IMR-90 (cell line): ENCODE results near the gene PANK3. TPM values are rescaled to one million over a fixed set of nuclear protein-coding genes. Genes with fewer than 3 reads are reported as not detected.

Experiments used
- ATAC-seq: fragments of 200-7000 bp; cut with Tn5 transposase; 2 replicates; pipeline ENCODE4 v1.9.1; 2020; ENCODE audit warnings: low read depth, mild to moderate bottlenecking, moderate library complexity
- Bru-seq: library from RNA; stranded (reverse); fragments of 400-500 nt; gene quantifications from one replicate; lab custom pipeline; 2021; lab: Mats Ljungman, UMichigan
- BruChase-seq, 2 experiments: library from RNA; stranded (reverse); fragments of 400-500 nt; gene quantifications; one replicate each; lab custom pipeline; 2021; lab: Mats Ljungman, UMichigan
- BruUV-seq: library from RNA; stranded (reverse); fragments of 400-500 nt; replicated peaks from 2 replicates; lab custom pipeline; 2021; lab: Mats Ljungman, UMichigan
- CTCF ChIA-PET: fragments of 300-600 bp; formaldehyde crosslinking; extraction: SDS; loops from one replicate; lab custom pipeline; 2021; ENCODE audit warnings: antibody characterized with exemption; lab: Yijun Ruan, JAX
- POLR2A ChIA-PET: fragments of 300-600 bp; sonication (Branson Sonifier 250); formaldehyde crosslinking; loops from one replicate; lab custom pipeline; 2022; ENCODE audit warnings: antibody characterized with exemption; ENCODE audit not compliant: unreplicated experiment; lab: Charles Lee
- DNase-seq: peaks from one replicate; pipeline ENCODE4 v3.0.0; 2013
- H2AFZ ChIP-seq: replicated peaks from 2 replicates; pipeline ENCODE3; 2013; ENCODE audit warnings: low read length, mild to moderate bottlenecking; ENCODE audit not compliant: poor library complexity
- H2AK5ac ChIP-seq: 2 replicates; pipeline ENCODE4 v1.6.1; 2013; ENCODE audit warnings: low read depth, low read length, inconsistent platforms
- H2AK9ac ChIP-seq: replicated peaks from 2 replicates; pipeline ENCODE3; 2013; ENCODE audit warnings: mild to moderate bottlenecking, low read depth, low read length, moderate library complexity; ENCODE audit not compliant: poor library complexity
- H2BK120ac ChIP-seq: 2 replicates; pipeline ENCODE4 v1.6.1; 2013; ENCODE audit warnings: low read depth, low read length, inconsistent platforms
- H2BK15ac ChIP-seq: 3 replicates; pipeline ENCODE4 v1.6.1; 2013; ENCODE audit warnings: low read depth, low read length, inconsistent platforms
- H2BK20ac ChIP-seq: 2 replicates; pipeline ENCODE4 v1.6.1; 2013; ENCODE audit warnings: low read depth, mild to moderate bottlenecking, inconsistent platforms, low read length, moderate library complexity
- H2BK5ac ChIP-seq: 2 replicates; pipeline ENCODE4 v1.6.1; 2013; ENCODE audit warnings: mild to moderate bottlenecking, low read depth, low read length, inconsistent platforms; ENCODE audit not compliant: poor library complexity, severe bottlenecking
- H3K14ac ChIP-seq: replicated peaks from 2 replicates; pipeline ENCODE4 v1.6.1; 2013; ENCODE audit warnings: low read depth, low read length, inconsistent platforms
- H3K18ac ChIP-seq: 2 replicates; pipeline ENCODE4 v1.6.1; 2013; ENCODE audit warnings: low read depth, low read length, control low read depth
- H3K23ac ChIP-seq: 2 replicates; pipeline ENCODE4 v1.6.1; 2013; ENCODE audit warnings: low read depth, low read length, inconsistent platforms
- H3K27ac ChIP-seq: 2 replicates; pipeline ENCODE4 v1.5.1; 2013; ENCODE audit warnings: mild to moderate bottlenecking, control low read depth, low read length; ENCODE audit not compliant: insufficient read depth
- H3K27me3 ChIP-seq: 2 replicates; pipeline ENCODE4 v1.6.1; 2013; ENCODE audit warnings: low read length; ENCODE audit not compliant: control insufficient read depth, insufficient read depth
- H3K36me3 ChIP-seq: 2 replicates; pipeline ENCODE4 v1.6.1; 2013; ENCODE audit warnings: low read length, mixed read lengths; ENCODE audit not compliant: control insufficient read depth, insufficient read depth
- H3K4ac ChIP-seq: 2 replicates; pipeline ENCODE4 v1.6.1; 2013; ENCODE audit warnings: low read depth, low read length, inconsistent platforms
- H3K4me1 ChIP-seq: 2 replicates; pipeline ENCODE4 v1.6.1; 2013; ENCODE audit warnings: low read length, mixed read lengths; ENCODE audit not compliant: control insufficient read depth, insufficient read depth
- H3K4me2 ChIP-seq: 2 replicates; pipeline ENCODE4 v1.6.1; 2013; ENCODE audit warnings: low read depth, mild to moderate bottlenecking, control low read depth, low read length, moderate library complexity
- H3K4me3 ChIP-seq: 2 replicates; pipeline ENCODE4 v1.5.1; 2013; ENCODE audit warnings: low read depth, mild to moderate bottlenecking, control low read depth, low read length, moderate library complexity; ENCODE audit not compliant: insufficient read depth
- H3K56ac ChIP-seq: 2 replicates; pipeline ENCODE4 v1.6.1; 2013; ENCODE audit warnings: low read length, inconsistent platforms; ENCODE audit not compliant: insufficient read depth; ENCODE audit errors: extremely low read depth
- H3K79me1 ChIP-seq, 2 experiments: 2 replicates each; pipeline ENCODE4 v1.6.1; 2013; ENCODE audit warnings: low read length in 2 of 2, inconsistent platforms in 1 of 2, low read depth in 1 of 2
- H3K9ac ChIP-seq: 2 replicates; pipeline ENCODE4 v1.6.1; 2013; ENCODE audit warnings: low read depth, low read length, control low read depth
- H3K9me1 ChIP-seq: 2 replicates; pipeline ENCODE4 v1.6.1; 2013; ENCODE audit warnings: low read length, inconsistent platforms; ENCODE audit not compliant: insufficient read depth
- H3K9me3 ChIP-seq: 2 replicates; pipeline ENCODE4 v1.6.1; 2013; ENCODE audit warnings: low read length; ENCODE audit not compliant: control insufficient read depth, insufficient read depth
- H4K20me1 ChIP-seq: 2 replicates; pipeline ENCODE4 v1.6.1; 2013; ENCODE audit warnings: low read length, inconsistent platforms; ENCODE audit not compliant: insufficient read depth
- H4K5ac ChIP-seq: 2 replicates; pipeline ENCODE4 v1.6.1; 2013; ENCODE audit warnings: mild to moderate bottlenecking, low read depth, low read length, control low read depth
- H4K8ac ChIP-seq, 2 experiments: 2 replicates each; pipeline ENCODE4 v1.6.1; 2013; ENCODE audit warnings: low read depth in 2 of 2, low read length in 2 of 2, control low read depth in 1 of 2, inconsistent platforms in 1 of 2
- H4K91ac ChIP-seq: 2 replicates; pipeline ENCODE4 v1.6.1; 2013; ENCODE audit warnings: low read depth, low read length, inconsistent platforms; ENCODE audit not compliant: insufficient read depth
- MAFK ChIP-seq: IDR thresholded peaks from 2 replicates; pipeline ENCODE4 v1.6.1; 2012; ENCODE audit warnings: low read depth, low read length, improper control_type of control experiment
- POLR2A ChIP-seq: IDR thresholded peaks from 2 replicates; pipeline ENCODE4 v1.6.1; 2012; ENCODE audit warnings: mild to moderate bottlenecking, low read depth, low read length
- RAD21 ChIP-seq: IDR thresholded peaks from 2 replicates; pipeline ENCODE4 v1.6.1; 2012; ENCODE audit warnings: low read length, improper control_type of control experiment
- WGBS, 2 experiments: methylation state at CpG; one replicate each; pipeline versions ENCODE4 v1.1.5 to v1.1.7; 2013; ENCODE audit warnings: missing lambda C conversion rate in 2 of 2; ENCODE audit not compliant: insufficient read length in 1 of 2; ENCODE audit errors: extremely low coverage in 2 of 2; 5-methylcytosine and 5-hydroxymethylcytosine counted together
- dilution Hi-C: fragments of 300-500 bp; cut with HindIII; formaldehyde crosslinking; loops from one replicate; pipeline ENCODE4 v1.14.3; 2018; ENCODE audit warnings: low sequenced_read_pairs; ENCODE audit not compliant: unreplicated experiment
- in situ Hi-C: fragments of 300-500 bp; cut with MboI; formaldehyde crosslinking; loops from 3 replicates; pipeline ENCODE4 v1.14.3; 2019; ENCODE audit warnings: low sequenced_read_pairs, inconsistent platforms, mixed read lengths
- intact Hi-C: fragments of 100-400 bp; cut with micrococcal nuclease; formaldehyde crosslinking; loops from 2 replicates; pipeline ENCODE4 v1.10.0; 2022
- long read RNA-seq: library from polyadenylated mRNA; unstranded; transcript quantifications from one replicate; pipeline ENCODE4 v2.0.0, GENCODE V29; 2021; ENCODE audit not compliant: unreplicated experiment
- polyA plus RNA-seq, 3 experiments: library from polyadenylated mRNA; depleted of rRNA; stranded (reverse); fragments of >200 nt; gene quantifications; 2 replicates each; pipeline ENCODE4 v1.2.3, GENCODE V29; 2012; ENCODE audit warnings: low replicate concordance in 1 of 3
- total RNA-seq: library from RNA; depleted of rRNA; stranded (reverse); fragments of >200 nt; gene quantifications from 2 replicates; pipeline ENCODE4 v1.2.3, GENCODE V29; 2012; rRNA removed
- TF ChIP-seq, protein P1 (sequence below): conservative IDR thresholded peaks from 2 replicates; pipeline ENCODE4 v1.5.1; 2012; ENCODE audit warnings: mild to moderate bottlenecking, low read depth, low read length, improper control_type of control experiment

Gene PANK3
- 21.0 and 37.5 TPM in 2 replicates for total RNA-seq
- polyA plus RNA-seq (2012; rRNA removed), result 5.1 and 6.9 TPM in 2 replicates
- 0.63 and 1.00 TPM in 2 replicates for polyA plus RNA-seq (2012; cell fraction: cytosol; rRNA removed)
- 8.3 and 8.9 TPM in 2 replicates for polyA plus RNA-seq (2012; cell fraction: nucleus; rRNA removed; ENCODE audit: low replicate concordance)
- Bru-seq, nascent RNA, result percentile 89 among the genes with signal in this experiment
- percentile 88 among the genes with signal in this experiment for BruChase-seq, experiment 1, labeled RNA remaining after a 6-hour chase
- percentile 98 among the genes with signal in this experiment for BruChase-seq, experiment 2, labeled RNA remaining after a 2-hour chase
- long read RNA-seq, full-length matches to known transcripts, result 10 of 17 reads
- long read RNA-seq, partial matches to known transcripts, result 0 of 17 reads
- long read RNA-seq, other reads (novel, unspliced or antisense), result 7 of 17 reads

- Histone ChIP-seq H4K20me1 (peaks cover 34% of the 10 kb centered on the region), H2BK120ac (peak within 1 kb of the TSS; percentile 71), H3K27ac (peak within 1 kb of the TSS; percentile 84), H3K14ac (peak within 1 kb of the TSS; percentile 92), H3K4ac (peak within 1 kb of the TSS; percentile 90), H2BK5ac (peak within 1 kb of the TSS; percentile 88), H3K36me3 (no peaks in the 10 kb centered on the region), H3K27me3 (no peaks in the 10 kb centered on the region), H3K18ac (peak within 1 kb of the TSS; percentile 87), H3K23ac (peak within 1 kb of the TSS; percentile 88), H3K56ac (peak within 1 kb of the TSS; percentile 88), H2BK15ac (peak within 1 kb of the TSS; percentile 55; the same call in 1 of the 3 replicates), H4K5ac (peak within 1 kb of the TSS; percentile 93), H2AK9ac (peak within 1 kb of the TSS; percentile 93), H3K4me2 (peak within 1 kb of the TSS; percentile 92), H3K4me1 (no peaks in the 10 kb centered on the region), H2AK5ac (peak within 1 kb of the TSS; percentile 41), H3K9me3 (no peaks in the 10 kb centered on the region), H4K91ac (peak within 1 kb of the TSS; percentile 82), H4K8ac (peak within 1 kb of the TSS; percentile 79 to 93), H3K9me1 (no peaks in the 10 kb centered on the region), H3K4me3 (peak within 1 kb of the TSS; percentile 97), H3K9ac (peak within 1 kb of the TSS; percentile 82), H2BK20ac (peak within 1 kb of the TSS; percentile 55; the same call in 1 of the 2 replicates), H3K79me1 (peaks cover 0 to 14% of the 10 kb centered on the region in 2 experiments; a peak in 1 of 4 replicates), H2AFZ (peak within 1 kb of the TSS; percentile 91)
- ATAC-seq (peak; percentile 88), DNase-seq (no peak)
- no peak for TF ChIP-seq RAD21
- TF ChIP-seq, protein P1, sequence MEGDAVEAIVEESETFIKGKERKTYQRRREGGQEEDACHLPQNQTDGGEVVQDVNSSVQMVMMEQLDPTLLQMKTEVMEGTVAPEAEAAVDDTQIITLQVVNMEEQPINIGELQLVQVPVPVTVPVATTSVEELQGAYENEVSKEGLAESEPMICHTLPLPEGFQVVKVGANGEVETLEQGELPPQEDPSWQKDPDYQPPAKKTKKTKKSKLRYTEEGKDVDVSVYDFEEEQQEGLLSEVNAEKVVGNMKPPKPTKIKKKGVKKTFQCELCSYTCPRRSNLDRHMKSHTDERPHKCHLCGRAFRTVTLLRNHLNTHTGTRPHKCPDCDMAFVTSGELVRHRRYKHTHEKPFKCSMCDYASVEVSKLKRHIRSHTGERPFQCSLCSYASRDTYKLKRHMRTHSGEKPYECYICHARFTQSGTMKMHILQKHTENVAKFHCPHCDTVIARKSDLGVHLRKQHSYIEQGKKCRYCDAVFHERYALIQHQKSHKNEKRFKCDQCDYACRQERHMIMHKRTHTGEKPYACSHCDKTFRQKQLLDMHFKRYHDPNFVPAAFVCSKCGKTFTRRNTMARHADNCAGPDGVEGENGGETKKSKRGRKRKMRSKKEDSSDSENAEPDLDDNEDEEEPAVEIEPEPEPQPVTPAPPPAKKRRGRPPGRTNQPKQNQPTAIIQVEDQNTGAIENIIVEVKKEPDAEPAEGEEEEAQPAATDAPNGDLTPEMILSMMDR, result no peak
- no peak for TF ChIP-seq MAFK
- TF ChIP-seq POLR2A, result peak; percentile 78
- WGBS, 2 experiments, result 0% methylated on average over 13 of the region's 63 CpGs; no CpG with 5 or more reads in 1 of the 2 experiments
- CTCF ChIA-PET, result no interaction called here
- dilution Hi-C loops (no loop called here), intact Hi-C loops (loop anchor here (1.0 to 10.0 kb wide), 2 partner anchors 310 to 1226 kb away; no protein-coding TSS in a partner anchor), in situ Hi-C loops (no loop called here)
- no TSS peak for BruUV-seq
- POLR2A ChIA-PET, result interaction anchor here (0.6 kb wide), 1 partner anchor 739 kb away, joined by 3 read pairs; no protein-coding TSS in a partner anchor
Measured at GRCh38 chr5:168578538-168579487, at the start of gene PANK3. Gene PANK3 (minus strand): TSS chr5:168579368. CDS start chr5:168579283, 85 bp downstream.
